ENCODE data around the gene ANP32E.

GRCh38 chr1:150186789-150187559 lies 48.9 kb downstream of the ANP32E start:
- peak; percentile 60 for TF ChIP-seq CTCF (conservative IDR thresholded peaks at IDR 0.05; ENCODE audit: low read depth, low read length)
- peak; percentile 75 for TF ChIP-seq RAD21 (IDR thresholded peaks at IDR 0.05; ENCODE audit: low read length)
- TF ChIP-seq POLR2A (IDR thresholded peaks at IDR 0.05; ENCODE audit: low read depth, low read length), result no peak

Data from IMR-90 (cell line).